NCI-H1417 (cell line): ENCODE measurements around the gene LRRD1.
A peak's percentile ranks its signal among the peaks of the same experiment; 100 is the strongest.
"Not testable (repeated sequence)": the region's sequence is repeated elsewhere in the genome, so short reads cannot be mapped to it uniquely, and the experiment has no call there.

ENCODE experiments used
- DNase-seq, 3 experiments: peaks; one replicate each; lab custom pipeline; 2025; lab: John Stamatoyannopoulos, UW

Gene LRRD1

GRCh38 chr7:92178928-92179924 is at the start of gene LRRD1:
LRRD1 (minus strand) TSS chr7:92179142; CDS start chr7:92165202, 13,940 bp downstream.
- peak; percentile 5 to 78 (median 13) for DNase-seq

GRCh38 chr7:92228742-92229141 is 49.8 kb upstream of the LRRD1 start:
- no peak for DNase-seq

GRCh38 chr7:92228100-92228499 is 49.2 kb upstream of the LRRD1 start:
- DNase-seq, result no peak

- no peak for DNase-seq
Observed at GRCh38 chr7:92226981-92227380, 48.0 kb upstream of the LRRD1 start.

GRCh38 chr7:92221766-92222165 is 42.8 kb upstream of the LRRD1 start:
- no peak for DNase-seq

- DNase-seq, result no peak
Observed at GRCh38 chr7:92206672-92207071, 27.7 kb upstream of the LRRD1 start.

- DNase-seq, result no peak
Observed at GRCh38 chr7:92205987-92206386, 27.0 kb upstream of the LRRD1 start.

- peak in 1 of 3 experiments; percentile 19 for DNase-seq
Observed at GRCh38 chr7:92200791-92201190, 21.8 kb upstream of the LRRD1 start.

GRCh38 chr7:92192326-92192725 is 13.4 kb upstream of the LRRD1 start:
- DNase-seq, result no peak

GRCh38 chr7:92189246-92189645 is 10.3 kb upstream of the LRRD1 start:
- DNase-seq, result not testable (repeated sequence)

- not testable (repeated sequence) for DNase-seq
Observed at GRCh38 chr7:92184294-92184693, 5.4 kb upstream of the LRRD1 start.

- peak in 1 of 3 experiments; percentile 8 for DNase-seq
Observed at GRCh38 chr7:92177362-92177761, 1.6 kb downstream of the LRRD1 start.

- DNase-seq, result not testable (repeated sequence)
Observed at GRCh38 chr7:92169529-92169928, 9.4 kb downstream of the LRRD1 start.

GRCh38 chr7:92161271-92161670 is 17.7 kb downstream of the LRRD1 start:
- no peak for DNase-seq

- no peak for DNase-seq
Observed at GRCh38 chr7:92158660-92159575, 20.0 kb downstream of the LRRD1 start.

- DNase-seq, result no peak
Observed at GRCh38 chr7:92156990-92157389, 22.0 kb downstream of the LRRD1 start.

- DNase-seq, result no peak
Observed at GRCh38 chr7:92155108-92155739, 23.7 kb downstream of the LRRD1 start.

GRCh38 chr7:92150450-92151017 is 28.4 kb downstream of the LRRD1 start:
- peak in 2 of 3 experiments; percentile 4 to 72 for DNase-seq

- DNase-seq, result no peak
Observed at GRCh38 chr7:92149736-92150239, 29.2 kb downstream of the LRRD1 start.

GRCh38 chr7:92143192-92143880 is 35.6 kb downstream of the LRRD1 start:
- not testable (repeated sequence) for DNase-seq

- DNase-seq, result not testable (repeated sequence)
Observed at GRCh38 chr7:92142791-92143190, 36.2 kb downstream of the LRRD1 start.
